GM18508 (cell line): ENCODE results near the gene QSOX2.

ENCODE experiments used
- ATAC-seq: cut with Tn5 transposase; IDR thresholded peaks from one replicate; pipeline ENCODE4 v1.9.1; 2021; ENCODE audit warnings: moderate number of reproducible peaks; ENCODE audit not compliant: insufficient read depth, unreplicated experiment

The QSOX2 gene

GRCh38 chr9:136193127-136193890 lies 52.3 kb downstream of the QSOX2 start:
- no peak for ATAC-seq

- no peak for ATAC-seq
Observed at GRCh38 chr9:136192289-136193126, 53.1 kb downstream of the QSOX2 start.

GRCh38 chr9:136191960-136192286 lies 53.7 kb downstream of the QSOX2 start:
- no peak for ATAC-seq

- ATAC-seq: no peak
Observed at GRCh38 chr9:136191099-136191959, 54.3 kb downstream of the QSOX2 start.

- no peak for ATAC-seq
Observed at GRCh38 chr9:136190656-136191055, 55.0 kb downstream of the QSOX2 start.

DNA sequence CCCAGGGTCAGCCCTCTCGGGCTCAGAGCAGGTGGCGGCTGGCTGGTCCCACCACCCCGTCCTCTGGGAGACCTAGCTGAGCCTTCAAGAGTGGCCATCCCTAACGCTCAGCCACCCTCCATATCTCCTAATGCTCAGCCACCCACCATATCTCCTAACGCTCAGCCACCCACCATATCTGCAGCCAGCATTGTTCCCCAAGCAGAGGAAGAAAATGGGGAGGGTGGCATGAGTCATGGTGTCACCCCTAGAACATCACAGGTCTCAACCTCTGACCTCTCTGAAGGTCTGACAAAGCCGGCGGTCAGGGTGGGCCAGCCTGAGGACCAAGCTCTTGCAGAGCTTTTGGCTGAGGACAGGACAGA lies 55.4 kb downstream of the QSOX2 start:
- no peak for ATAC-seq

DNA sequence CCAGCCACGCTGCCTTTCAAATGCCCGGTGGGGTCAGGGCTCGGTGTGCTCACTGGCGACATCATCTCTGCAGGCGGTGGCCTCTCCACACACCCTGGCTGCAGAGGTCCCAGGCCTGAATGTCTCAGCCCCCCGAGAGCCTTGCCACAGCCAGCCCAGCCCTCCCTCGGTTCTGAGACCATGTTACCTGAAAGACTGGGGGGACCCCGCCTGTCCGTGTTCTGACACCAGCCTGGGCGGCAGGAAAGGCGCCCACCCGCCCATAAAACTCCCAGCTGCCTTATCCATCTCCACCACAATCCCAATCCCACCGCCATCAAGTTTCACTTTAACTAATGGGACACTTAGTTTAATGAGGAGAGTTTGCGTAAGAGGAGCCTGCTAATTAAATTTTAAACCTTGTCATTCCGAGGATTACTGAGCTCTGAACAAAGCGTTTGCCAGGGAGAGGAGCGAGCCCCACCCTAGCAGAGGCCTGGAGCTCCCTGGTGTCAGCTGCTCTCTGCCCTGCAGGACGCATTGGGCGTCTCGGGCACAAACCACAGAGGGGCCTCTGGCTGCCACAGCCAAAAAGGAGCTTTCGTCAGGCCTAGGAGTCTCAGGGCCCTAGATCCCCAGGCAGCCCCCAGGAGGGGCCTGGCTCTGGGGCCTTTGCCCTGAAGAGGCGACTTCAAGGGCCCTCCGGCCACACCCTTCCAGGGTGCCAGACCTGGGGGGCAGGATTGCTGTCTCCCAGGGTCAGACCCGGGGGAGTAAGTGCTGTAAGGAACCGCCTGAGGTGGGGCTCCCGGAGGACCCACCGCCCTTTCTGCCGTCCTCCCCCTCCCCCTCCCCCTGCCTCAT lies 56.0 kb downstream of the QSOX2 start:
- no peak for ATAC-seq

- no peak for ATAC-seq
Observed at GRCh38 chr9:136187683-136188586, 57.7 kb downstream of the QSOX2 start.

DNA sequence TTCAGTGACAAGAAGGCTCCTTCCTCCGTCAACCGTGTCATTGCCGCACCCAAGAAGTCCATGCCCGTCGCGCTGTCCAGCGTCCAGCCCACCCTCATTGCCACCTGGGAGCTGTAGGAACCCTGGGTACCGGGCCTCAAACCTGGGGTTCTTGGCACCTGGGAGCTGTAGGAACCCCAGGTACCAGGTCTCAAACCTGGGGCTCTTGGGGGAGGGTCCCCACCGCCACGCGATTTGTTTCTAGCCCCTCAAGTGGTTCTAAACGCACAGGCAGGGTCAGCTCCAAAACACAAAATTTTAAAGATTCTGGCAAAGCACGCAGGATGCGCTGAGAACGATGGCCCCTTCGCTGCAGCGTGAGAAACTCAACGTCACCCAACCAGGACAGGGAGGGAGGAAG lies 58.4 kb downstream of the QSOX2 start:
- no peak for ATAC-seq

- ATAC-seq: no peak
Observed at GRCh38 chr9:136186386-136186785, 59.2 kb downstream of the QSOX2 start.

GRCh38 chr9:136185596-136186366 lies 59.8 kb downstream of the QSOX2 start:
- ATAC-seq: no peak

GRCh38 chr9:136185066-136185465 lies 60.5 kb downstream of the QSOX2 start:
- no peak for ATAC-seq

DNA sequence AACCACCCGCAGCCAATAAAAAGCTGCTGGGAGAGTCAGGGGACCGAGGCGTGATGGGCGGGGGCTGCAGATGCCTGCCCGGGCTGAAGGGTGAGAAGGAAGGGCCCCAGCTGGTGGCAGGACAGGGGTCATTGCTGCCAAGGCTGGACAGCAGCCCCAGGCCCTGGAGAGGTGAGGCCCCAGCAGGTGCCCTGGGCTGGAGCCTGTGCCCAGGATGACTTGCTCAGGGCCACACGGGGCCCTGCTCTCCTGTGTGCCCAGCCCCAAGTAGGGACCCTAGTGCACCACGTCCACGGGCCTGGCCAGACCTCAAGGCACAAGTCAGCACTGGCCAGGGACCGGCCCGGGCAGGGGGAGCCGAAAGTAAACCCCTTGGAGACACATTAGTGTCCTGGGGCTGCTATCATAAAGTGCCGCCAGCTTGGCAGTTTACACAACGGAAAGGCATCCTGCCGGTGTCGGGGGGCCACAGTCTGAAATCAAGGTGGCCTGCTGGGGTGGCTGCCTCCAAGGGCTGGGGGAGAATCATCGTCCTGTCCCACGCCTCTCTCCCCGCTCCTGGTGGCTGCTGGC lies 62.7 kb downstream of the QSOX2 start:
- no peak for ATAC-seq

GRCh38 chr9:136182420-136182787 lies 63.2 kb downstream of the QSOX2 start:
- ATAC-seq: no peak

DNA sequence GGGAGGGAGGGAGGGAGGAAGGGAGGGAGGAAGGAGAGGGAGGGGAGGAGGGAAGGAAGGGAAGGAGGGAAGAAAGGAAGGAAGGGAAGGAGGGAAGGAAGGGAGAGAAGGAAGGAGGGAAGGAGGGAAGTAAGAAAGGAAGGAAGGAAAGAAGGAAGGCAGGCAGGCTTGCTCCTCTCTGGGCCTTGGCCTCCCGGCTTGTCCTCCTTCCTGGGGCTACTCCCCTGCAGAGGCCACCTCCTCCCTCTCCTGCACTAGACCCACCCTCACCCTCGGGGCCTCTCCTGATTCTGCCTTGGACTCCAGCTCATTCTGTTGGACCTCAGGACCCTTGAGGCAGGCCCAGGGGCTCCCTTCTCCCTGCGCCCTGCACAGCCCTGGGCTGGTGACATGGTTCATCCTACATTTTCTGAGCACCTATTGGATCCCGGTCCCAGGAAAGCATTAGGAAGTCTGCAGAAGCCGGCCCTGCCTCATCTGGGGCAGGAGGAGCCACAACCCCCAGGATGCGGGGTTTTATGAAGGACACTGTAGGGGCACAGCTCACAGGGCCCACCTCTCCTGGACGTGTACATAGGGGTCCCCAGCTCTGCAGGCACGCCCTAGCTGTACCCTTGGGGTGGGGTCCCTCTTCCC lies 63.7 kb downstream of the QSOX2 start:
- ATAC-seq: no peak

- ATAC-seq: no peak
Observed at GRCh38 chr9:136180586-136180985, 65.0 kb downstream of the QSOX2 start.

GRCh38 chr9:136179761-136180160 lies 65.9 kb downstream of the QSOX2 start:
- no peak for ATAC-seq
